ENCODE data around the gene RAP2C.

RAP2C gene

GRCh38 chrX:132219343-132219768 lies at the start of gene RAP2C:
TSS of gene RAP2C (minus strand) at chrX:132219447. CDS start at chrX:132217268, 2,179 bp downstream.
- peak; percentile 49 for DNase-seq

DNA sequence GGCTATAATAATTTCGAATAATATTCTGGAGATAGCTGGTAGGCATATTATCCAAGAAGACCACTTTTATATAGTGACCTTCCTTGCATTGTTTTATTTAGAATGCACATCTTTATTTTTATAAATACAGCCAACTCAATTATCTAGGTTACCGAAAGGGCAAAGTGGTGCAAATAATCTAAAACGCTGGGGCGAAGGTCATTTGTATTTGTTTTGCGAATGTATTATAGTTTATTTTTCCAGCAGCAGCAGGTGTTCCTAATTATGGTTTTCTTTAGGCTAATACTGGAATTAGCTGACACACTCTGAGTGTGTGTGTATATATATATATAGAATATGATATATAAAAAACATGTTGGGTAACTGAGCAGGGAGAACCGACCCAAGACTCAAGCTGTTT lies 48.1 kb upstream of the RAP2C start:
- no peak for DNase-seq

DNA sequence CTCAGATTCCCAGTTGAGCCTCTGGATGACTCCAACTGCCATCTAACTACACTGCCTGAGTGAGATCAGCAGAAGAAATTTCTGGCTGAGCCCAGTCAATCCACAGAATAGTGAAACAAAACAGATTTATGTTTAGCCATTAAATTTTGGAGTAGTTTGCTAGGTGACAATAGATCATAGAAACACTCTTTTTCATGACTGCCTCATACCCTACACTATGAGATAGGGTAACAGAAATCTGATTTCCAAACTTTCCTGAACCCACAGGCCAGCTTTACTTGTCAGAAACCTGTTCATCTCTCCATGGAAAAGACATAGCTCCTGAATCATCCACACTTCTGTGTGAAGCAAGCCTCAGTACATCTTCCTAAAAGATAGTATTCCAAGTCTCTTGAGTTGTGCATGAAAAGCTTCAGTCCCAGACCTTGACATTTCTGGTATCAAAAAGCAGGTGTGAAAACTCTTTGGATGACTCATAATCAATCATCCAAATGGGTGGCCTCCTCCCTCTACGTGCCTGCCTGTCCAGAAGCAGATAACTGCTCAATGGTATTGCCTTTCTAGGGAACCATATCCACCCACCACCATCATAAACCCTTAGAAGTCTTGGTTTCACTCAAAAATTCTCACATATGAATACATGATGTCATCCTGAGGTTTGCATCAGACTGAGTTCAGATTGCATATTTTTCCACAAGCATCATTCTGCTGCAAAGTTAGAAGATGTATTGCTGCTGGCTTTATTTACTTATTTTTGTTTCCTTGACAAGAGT lies 47.5 kb upstream of the RAP2C start:
- no peak for DNase-seq

DNA sequence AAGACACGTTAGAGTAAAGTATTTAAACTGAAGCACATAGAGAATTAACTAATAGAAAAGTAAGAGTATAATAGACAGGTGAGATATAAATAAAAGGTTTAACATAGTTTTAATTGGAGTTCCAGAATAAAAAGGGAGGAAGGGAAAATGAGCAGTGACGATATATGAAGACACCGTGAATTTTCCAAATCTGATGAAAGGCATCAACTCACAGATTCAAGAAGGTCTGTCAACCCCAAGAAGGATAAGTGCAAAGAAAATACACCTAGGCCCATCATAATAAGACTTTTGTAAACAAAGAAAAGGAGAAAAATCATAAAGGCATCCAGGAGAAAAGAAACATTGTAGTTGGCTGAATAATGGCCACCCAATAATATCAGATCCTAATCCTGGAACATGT lies 43.9 kb upstream of the RAP2C start:
- DNase-seq = no peak

GRCh38 chrX:132258509-132258908 lies 39.3 kb upstream of the RAP2C start:
- no peak for DNase-seq

DNA sequence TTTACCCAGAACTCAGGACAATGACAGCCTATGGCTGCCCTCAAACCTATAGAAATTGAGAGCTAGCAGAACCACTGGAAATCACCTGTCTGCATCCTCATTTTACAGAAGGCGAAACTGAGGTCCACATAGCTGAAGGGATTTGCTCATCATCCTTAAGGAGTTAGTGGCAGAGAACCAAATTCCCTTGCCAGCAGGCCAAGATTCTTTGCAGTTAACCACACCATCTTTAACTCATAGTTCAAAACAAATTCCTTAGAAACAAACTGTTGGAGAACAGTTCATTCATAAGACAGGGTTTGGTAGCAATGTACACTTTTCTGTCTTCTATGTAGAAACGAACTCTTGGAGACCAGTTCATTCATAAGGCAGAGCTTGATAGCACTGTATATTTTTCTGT lies 37.9 kb upstream of the RAP2C start:
- DNase-seq = no peak

GRCh38 chrX:132236121-132236520 lies 16.9 kb upstream of the RAP2C start:
- DNase-seq = no peak

DNA sequence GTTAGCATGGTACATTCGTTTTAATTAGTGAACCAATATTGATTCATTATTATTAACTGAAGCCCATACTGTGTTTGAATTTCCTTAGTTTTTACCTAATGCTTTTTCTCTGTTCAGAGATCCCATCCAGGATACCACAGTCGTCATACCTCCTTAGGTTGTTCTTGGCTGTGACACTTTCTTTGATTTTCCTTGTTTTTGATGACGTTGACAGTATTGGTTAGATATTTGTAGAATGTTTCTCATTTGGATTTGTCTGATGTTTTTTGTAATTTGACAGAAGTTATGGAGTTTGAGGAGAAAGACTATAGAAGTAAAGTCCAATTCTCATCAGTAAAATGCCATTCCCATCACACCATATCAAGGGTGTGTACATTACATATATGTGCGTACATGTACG lies 16.2 kb upstream of the RAP2C start:
- DNase-seq = no peak

GRCh38 chrX:132231587-132231986 lies 12.3 kb upstream of the RAP2C start:
- no peak for DNase-seq

GRCh38 chrX:132227383-132228112 lies 8.3 kb upstream of the RAP2C start:
- DNase-seq = no peak

DNA sequence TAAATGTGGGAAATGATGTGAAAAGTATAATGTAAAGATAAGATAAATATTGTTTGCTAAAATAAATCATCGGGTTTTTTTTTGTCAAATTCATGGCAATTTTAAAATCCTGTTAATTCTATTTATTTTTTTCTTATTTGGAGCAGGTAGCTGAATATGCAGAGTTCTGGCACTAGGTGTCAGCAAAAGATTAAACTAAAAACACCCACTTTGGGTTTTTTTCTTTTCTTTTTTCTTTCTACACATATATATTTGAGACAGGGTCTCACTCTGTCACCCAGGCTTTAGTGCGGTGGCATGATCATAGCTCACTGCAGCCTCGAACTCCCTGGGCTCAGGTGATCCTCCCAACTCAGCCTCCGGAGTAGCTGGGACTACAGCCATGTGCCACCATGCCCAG lies 6.9 kb upstream of the RAP2C start:
- no peak for DNase-seq

GRCh38 chrX:132218100-132218812 lies 991 bp downstream of the RAP2C start:
- DNase-seq = peak; percentile 76

DNA sequence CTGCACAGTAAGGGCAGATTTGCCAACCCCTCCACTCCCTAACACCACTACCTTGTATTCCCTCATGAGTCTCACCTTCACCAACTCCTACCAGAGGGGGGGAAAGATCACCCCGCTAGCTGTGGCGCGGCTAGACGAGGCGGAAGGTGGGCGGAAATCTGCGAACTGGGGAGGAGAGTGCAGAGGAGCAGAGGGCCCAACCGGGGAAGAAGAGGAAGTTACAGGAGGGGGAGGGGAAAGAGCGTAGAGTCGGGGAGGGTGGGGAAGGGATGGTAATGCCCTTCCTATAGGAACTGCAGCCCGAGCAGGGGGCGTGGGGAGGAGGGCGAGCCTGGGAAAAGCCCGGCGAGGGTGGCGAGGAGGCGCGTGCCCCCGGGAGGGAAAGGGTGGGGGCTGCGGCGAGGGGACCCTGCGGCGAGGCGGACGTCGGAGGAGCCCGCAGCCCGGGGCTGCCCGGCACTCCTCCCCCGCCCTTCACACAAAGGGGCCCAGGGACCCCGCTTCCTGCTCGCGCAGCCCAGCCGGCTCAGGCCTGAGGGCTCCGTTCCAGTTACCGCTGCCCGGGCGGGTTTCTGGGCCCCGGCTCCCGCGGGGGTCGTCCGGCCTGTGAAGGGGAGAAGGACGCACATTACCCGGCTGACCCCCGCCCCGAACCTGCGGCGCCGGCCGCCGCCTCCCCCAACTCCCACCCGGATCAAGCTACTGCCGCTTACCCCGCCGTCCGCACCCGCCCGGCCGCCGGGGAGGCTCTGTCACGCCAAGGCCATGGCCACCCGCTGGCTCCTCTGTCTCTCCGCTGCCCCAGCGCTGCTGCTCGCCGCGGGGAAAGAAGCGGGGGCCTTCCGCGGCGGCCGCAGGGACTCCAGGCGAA lies 1.8 kb downstream of the RAP2C start:
- DNase-seq = peak; percentile 63

DNA sequence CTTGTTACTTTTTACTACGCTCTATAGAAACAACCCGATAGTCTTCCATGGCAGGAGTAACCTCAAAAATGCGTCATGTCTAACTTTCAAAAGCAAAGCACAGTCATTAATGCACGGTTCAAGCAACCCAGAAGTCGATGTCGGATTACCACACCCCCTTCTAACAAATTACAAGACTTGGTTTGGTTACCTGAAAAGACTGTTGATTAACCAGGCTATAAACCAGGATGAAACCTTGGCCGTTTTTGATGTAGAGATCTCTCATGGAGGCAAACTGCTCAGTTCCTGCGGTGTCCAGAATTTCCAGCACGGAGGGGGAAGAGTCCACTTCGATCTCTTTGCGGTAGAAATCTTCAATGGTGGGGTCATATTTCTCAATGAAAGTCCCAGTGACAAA lies 2.4 kb downstream of the RAP2C start:
- DNase-seq = no peak

GRCh38 chrX:132216283-132216682 lies 3.0 kb downstream of the RAP2C start:
- DNase-seq = no peak

GRCh38 chrX:132214518-132214917 lies 4.7 kb downstream of the RAP2C start:
- no peak for DNase-seq

DNA sequence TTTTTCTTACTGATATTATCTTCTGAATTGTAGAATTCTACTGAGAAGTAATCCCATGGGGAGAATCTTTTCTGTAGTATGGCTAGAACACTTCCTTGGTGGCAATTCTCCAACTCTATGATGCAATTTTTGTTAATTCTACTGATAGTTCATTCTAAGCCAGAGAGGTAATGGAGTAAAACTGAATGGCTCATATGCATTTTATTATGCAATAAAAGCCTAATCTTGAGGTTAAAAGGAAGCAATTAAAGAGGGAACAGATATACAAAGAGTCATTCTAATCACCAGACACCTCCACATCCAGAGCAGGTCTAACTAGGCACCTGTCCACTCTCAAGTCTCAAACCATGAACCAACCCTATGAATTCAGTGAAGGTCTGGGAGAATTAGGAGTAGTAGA lies 9.7 kb downstream of the RAP2C start:
- DNase-seq = no peak

- DNase-seq = no peak
Measured at GRCh38 chrX:132208422-132208821, 10.8 kb downstream of the RAP2C start.

DNA sequence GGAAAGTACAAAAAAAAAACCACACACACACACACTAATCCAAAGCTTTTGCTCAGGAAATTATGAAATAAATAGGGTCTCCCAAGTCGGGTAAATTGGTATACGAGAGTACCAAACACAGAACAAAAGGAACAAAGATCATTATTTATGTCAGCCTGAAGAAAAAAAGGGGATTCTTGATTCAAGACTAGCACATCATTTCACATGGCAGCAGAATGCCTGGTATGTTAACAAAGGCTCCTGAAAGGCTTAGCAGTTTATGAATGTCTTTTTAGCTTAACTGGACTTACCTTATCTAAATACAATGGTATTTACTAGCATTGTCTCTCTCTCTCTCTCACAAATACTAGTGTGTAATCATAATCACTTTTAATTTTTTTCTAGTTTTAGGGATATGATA lies 11.3 kb downstream of the RAP2C start:
- peak; percentile 1 for DNase-seq

GRCh38 chrX:132206259-132206658 lies 13.0 kb downstream of the RAP2C start:
- no peak for DNase-seq

DNA sequence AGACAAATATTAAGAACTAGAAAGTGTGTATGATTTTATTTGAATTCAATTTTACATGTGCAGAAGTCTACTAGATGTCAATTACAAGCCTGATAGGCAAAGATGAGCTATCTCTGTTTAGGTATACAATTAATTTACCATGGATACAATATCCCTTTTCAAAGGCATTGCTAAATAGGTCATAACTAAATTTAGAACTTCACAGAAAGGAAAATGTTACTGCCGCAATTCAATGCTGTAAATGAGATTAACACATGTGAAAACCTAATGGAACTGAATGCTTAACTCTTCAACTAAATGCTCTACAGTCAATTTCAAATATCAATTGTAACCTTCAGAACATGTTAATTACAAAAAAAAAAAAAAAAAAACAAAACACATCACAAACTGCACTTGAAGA lies 14.6 kb downstream of the RAP2C start:
- no peak for DNase-seq

- DNase-seq = no peak
Measured at GRCh38 chrX:132200976-132201375, 18.3 kb downstream of the RAP2C start.

GRCh38 chrX:132199941-132200340 lies 19.3 kb downstream of the RAP2C start:
- DNase-seq = no peak
